Liver (tissue), 3 donors: ENCODE measurements around the gene ZSCAN5A.

Experiments
- EGR1 ChIP-seq, 2 donors: IDR thresholded peaks; 2 replicates each; pipeline ENCODE4 v1.6.1; 2016 to 2018; ENCODE audit warnings: antibody characterized with exemption in 2 of 2, low read depth in 2 of 2
- GABPA ChIP-seq, 2 donors: IDR thresholded peaks in 1 of 2; conservative IDR thresholded peaks in 1 of 2; 2 replicates each; pipeline ENCODE4 v1.6.1; 2016; ENCODE audit warnings: antibody characterized with exemption in 2 of 2, mild to moderate bottlenecking in 1 of 2, moderate library complexity in 1 of 2
- JUND ChIP-seq, 2 donors: IDR thresholded peaks; 2 replicates each; pipeline ENCODE4 v1.6.1; 2016; ENCODE audit warnings: antibody characterized with exemption in 2 of 2
- MAX ChIP-seq: IDR thresholded peaks from 2 replicates; pipeline ENCODE4 v1.6.1; 2016; ENCODE audit warnings: antibody characterized with exemption
- NR2F2 ChIP-seq: IDR thresholded peaks from 2 replicates; pipeline ENCODE4 v1.6.1; 2016; ENCODE audit warnings: antibody characterized with exemption
- TAF1 ChIP-seq: conservative IDR thresholded peaks from 2 replicates; pipeline ENCODE4 v1.6.1; 2016; ENCODE audit warnings: antibody characterized with exemption, mild to moderate bottlenecking
- TF ChIP-seq, protein P1 (sequence below): fragments of 150-350 bp; IDR thresholded peaks from 2 replicates; pipeline ENCODE4 v1.5.1; 2017; ENCODE audit warnings: improper control_type of control experiment, low read depth, low read length; ENCODE audit not compliant: missing input control
- TF ChIP-seq, protein P2 (sequence below): IDR thresholded peaks from 2 replicates; pipeline ENCODE4 v1.6.1; 2016; ENCODE audit warnings: antibody characterized with exemption, mild to moderate bottlenecking
- TF ChIP-seq, protein P3 (sequence below): IDR thresholded peaks from 2 replicates; pipeline ENCODE4 v1.6.1; 2016; ENCODE audit warnings: antibody characterized with exemption
- donor health status: healthy.
- donor health status: healthy.

DNA sequence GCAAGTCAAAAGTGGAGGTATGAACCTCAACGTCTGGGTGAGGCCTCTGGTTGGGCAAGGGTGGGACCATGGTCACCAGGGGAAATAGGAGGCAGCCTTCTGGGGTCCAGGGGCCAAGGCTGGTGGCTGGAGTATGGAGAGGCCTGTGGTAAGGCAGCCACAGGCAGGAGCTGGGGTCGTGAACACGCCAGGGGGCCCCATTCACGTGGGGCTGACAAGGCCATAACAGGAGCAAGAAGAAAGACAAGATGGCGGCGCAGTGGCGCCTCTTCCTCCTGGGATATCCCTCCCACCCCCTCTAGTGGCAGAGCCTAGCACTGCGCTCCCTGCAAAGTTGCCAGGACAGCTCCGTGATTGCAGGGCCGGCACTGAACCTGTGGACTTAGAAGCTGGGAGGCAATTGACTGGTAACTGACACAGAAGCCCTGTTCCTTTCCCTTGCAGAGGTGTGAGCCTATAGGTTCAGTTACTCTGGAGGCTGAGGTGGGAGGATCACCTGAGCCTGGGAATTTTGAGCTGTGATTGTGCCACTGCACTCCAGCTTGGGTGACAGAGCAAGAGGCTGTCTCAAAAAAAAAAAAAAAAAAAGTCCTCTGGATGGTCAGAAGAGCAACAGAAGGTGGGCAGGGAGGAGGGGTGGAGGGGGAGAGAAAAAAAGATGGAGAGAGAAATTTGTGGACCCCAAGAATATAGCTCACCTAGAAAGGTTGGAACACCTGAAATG is 61.8 kb downstream of the ZSCAN5A start:
- TF ChIP-seq, protein P1, sequence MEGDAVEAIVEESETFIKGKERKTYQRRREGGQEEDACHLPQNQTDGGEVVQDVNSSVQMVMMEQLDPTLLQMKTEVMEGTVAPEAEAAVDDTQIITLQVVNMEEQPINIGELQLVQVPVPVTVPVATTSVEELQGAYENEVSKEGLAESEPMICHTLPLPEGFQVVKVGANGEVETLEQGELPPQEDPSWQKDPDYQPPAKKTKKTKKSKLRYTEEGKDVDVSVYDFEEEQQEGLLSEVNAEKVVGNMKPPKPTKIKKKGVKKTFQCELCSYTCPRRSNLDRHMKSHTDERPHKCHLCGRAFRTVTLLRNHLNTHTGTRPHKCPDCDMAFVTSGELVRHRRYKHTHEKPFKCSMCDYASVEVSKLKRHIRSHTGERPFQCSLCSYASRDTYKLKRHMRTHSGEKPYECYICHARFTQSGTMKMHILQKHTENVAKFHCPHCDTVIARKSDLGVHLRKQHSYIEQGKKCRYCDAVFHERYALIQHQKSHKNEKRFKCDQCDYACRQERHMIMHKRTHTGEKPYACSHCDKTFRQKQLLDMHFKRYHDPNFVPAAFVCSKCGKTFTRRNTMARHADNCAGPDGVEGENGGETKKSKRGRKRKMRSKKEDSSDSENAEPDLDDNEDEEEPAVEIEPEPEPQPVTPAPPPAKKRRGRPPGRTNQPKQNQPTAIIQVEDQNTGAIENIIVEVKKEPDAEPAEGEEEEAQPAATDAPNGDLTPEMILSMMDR = peak; percentile 82
- TF ChIP-seq, protein P2, sequence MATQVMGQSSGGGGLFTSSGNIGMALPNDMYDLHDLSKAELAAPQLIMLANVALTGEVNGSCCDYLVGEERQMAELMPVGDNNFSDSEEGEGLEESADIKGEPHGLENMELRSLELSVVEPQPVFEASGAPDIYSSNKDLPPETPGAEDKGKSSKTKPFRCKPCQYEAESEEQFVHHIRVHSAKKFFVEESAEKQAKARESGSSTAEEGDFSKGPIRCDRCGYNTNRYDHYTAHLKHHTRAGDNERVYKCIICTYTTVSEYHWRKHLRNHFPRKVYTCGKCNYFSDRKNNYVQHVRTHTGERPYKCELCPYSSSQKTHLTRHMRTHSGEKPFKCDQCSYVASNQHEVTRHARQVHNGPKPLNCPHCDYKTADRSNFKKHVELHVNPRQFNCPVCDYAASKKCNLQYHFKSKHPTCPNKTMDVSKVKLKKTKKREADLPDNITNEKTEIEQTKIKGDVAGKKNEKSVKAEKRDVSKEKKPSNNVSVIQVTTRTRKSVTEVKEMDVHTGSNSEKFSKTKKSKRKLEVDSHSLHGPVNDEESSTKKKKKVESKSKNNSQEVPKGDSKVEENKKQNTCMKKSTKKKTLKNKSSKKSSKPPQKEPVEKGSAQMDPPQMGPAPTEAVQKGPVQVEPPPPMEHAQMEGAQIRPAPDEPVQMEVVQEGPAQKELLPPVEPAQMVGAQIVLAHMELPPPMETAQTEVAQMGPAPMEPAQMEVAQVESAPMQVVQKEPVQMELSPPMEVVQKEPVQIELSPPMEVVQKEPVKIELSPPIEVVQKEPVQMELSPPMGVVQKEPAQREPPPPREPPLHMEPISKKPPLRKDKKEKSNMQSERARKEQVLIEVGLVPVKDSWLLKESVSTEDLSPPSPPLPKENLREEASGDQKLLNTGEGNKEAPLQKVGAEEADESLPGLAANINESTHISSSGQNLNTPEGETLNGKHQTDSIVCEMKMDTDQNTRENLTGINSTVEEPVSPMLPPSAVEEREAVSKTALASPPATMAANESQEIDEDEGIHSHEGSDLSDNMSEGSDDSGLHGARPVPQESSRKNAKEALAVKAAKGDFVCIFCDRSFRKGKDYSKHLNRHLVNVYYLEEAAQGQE = no peak
- TF ChIP-seq TAF1 (no peak), NR2F2 (no peak), MAX (no peak), GABPA (IDR thresholded peaks at IDR 0.05 in 1 of 2, conservative IDR thresholded peaks at IDR 0.05 in 1 of 2) (no peak), EGR1 (IDR thresholded peaks at IDR 0.05; ENCODE audit: low read depth in 2 of 2) (no peak), JUND (IDR thresholded peaks at IDR 0.05) (no peak)
- TF ChIP-seq, protein P3, sequence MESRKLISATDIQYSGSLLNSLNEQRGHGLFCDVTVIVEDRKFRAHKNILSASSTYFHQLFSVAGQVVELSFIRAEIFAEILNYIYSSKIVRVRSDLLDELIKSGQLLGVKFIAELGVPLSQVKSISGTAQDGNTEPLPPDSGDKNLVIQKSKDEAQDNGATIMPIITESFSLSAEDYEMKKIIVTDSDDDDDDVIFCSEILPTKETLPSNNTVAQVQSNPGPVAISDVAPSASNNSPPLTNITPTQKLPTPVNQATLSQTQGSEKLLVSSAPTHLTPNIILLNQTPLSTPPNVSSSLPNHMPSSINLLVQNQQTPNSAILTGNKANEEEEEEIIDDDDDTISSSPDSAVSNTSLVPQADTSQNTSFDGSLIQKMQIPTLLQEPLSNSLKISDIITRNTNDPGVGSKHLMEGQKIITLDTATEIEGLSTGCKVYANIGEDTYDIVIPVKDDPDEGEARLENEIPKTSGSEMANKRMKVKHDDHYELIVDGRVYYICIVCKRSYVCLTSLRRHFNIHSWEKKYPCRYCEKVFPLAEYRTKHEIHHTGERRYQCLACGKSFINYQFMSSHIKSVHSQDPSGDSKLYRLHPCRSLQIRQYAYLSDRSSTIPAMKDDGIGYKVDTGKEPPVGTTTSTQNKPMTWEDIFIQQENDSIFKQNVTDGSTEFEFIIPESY = no peak
